Tibial nerve (tissue), 4 donors: ENCODE measurements around the gene KRT9.

Source experiments
- CTCF ChIP-seq, 5 experiments: fragments of 200-600 bp in 3 of 5; fragments of 450-650 bp in 2 of 5; sonication (generic) in 3 of 5; IDR thresholded peaks; one replicate each; pipeline ENCODE4 v1.5.1; 2016 to 2019; ENCODE audit warnings: antibody characterized with exemption in 5 of 5, mild to moderate bottlenecking in 3 of 5, moderate library complexity in 2 of 5
- EP300 ChIP-seq, 2 donors: sonication (generic); formaldehyde crosslinking; IDR thresholded peaks; one replicate each; pipeline ENCODE4 v1.6.1; 2017; ENCODE audit warnings: antibody characterized with exemption in 2 of 2, mild to moderate bottlenecking in 1 of 2
- POLR2A ChIP-seq, 2 donors: fragments of 450-650 bp; IDR thresholded peaks; one replicate each; pipeline ENCODE4 v1.6.1; 2017; ENCODE audit warnings: antibody characterized with exemption in 2 of 2, mild to moderate bottlenecking in 2 of 2, moderate library complexity in 2 of 2

GRCh38 chr17:41600318-41600717 is 28.5 kb upstream of the KRT9 start:
- TF ChIP-seq CTCF (IDR thresholded peaks at IDR 0.05) (no peak), POLR2A (IDR thresholded peaks at IDR 0.05) (no peak), EP300 (IDR thresholded peaks at IDR 0.05) (no peak)
